PFSK-1 (cell line): Measurements from ENCODE around the gene STAC2.

Experiments used
- FOXP2 ChIP-seq: optimal IDR thresholded peaks from 2 replicates; pipeline ENCODE3; 2011; ENCODE audit warnings: borderline replicate concordance, control low read depth, inconsistent platforms; ENCODE audit not compliant: insufficient read depth; ENCODE audit errors: extremely low read length, extremely low read depth
- POLR2AphosphoS5 ChIP-seq: IDR thresholded peaks from 2 replicates; pipeline ENCODE4 v1.6.1; 2012; ENCODE audit warnings: low read depth, mild to moderate bottlenecking, control low read depth, low read length, moderate library complexity
- REST ChIP-seq, 2 experiments: IDR thresholded peaks; 2 replicates each; pipeline versions ENCODE4 v1.6.1 to v1.8.0; 2011 to 2012; ENCODE audit warnings: low read depth in 2 of 2, low read length in 2 of 2, control low read depth in 1 of 2, inconsistent platforms in 1 of 2, mild to moderate bottlenecking in 1 of 2, moderate library complexity in 1 of 2; ENCODE audit not compliant: insufficient read depth in 1 of 2
- SIN3A ChIP-seq: IDR thresholded peaks from 2 replicates; pipeline ENCODE4 v1.6.1; 2012; ENCODE audit warnings: mild to moderate bottlenecking, low read length, moderate library complexity, borderline replicate concordance; ENCODE audit not compliant: insufficient read depth
- TAF1 ChIP-seq: IDR thresholded peaks from 2 replicates; pipeline ENCODE4 v1.6.1; 2012; ENCODE audit warnings: low read length, control low read depth, borderline replicate concordance; ENCODE audit not compliant: insufficient read depth

Gene STAC2

GRCh38 chr17:39191750-39192510, 33.8 kb downstream of the STAC2 start:
- TF ChIP-seq REST (IDR thresholded peaks at IDR 0.05; ENCODE audit: insufficient read depth in 1 of 2, low read depth in 2 of 2, low read length in 2 of 2) (no peak), TAF1 (no peak), FOXP2 (no peak), POLR2AphosphoS5 (no peak), SIN3A (no peak)

GRCh38 chr17:39187152-39187830, 38.5 kb downstream of the STAC2 start:
- TF ChIP-seq FOXP2 (no peak), TAF1 (no peak), REST (IDR thresholded peaks at IDR 0.05; ENCODE audit: insufficient read depth in 1 of 2, low read depth in 2 of 2, low read length in 2 of 2) (no peak), SIN3A (no peak), POLR2AphosphoS5 (no peak)

GRCh38 chr17:39186481-39187002, 39.2 kb downstream of the STAC2 start:
- no peak for TF ChIP-seq POLR2AphosphoS5
- no peak for TF ChIP-seq TAF1
- no peak for TF ChIP-seq REST (IDR thresholded peaks at IDR 0.05; ENCODE audit: insufficient read depth in 1 of 2, low read depth in 2 of 2, low read length in 2 of 2)
- TF ChIP-seq SIN3A = no peak
- TF ChIP-seq FOXP2 = no peak

GRCh38 chr17:39183720-39184119, 42.0 kb downstream of the STAC2 start:
- TF ChIP-seq POLR2AphosphoS5 (no peak), FOXP2 (no peak), REST (IDR thresholded peaks at IDR 0.05; ENCODE audit: insufficient read depth in 1 of 2, low read depth in 2 of 2, low read length in 2 of 2) (no peak), TAF1 (no peak), SIN3A (no peak)
